OCI-LY1 (cell line): Measurements from ENCODE around the gene MPV17L.
"Not testable (repeated sequence)": the region's sequence is repeated elsewhere in the genome, so short reads cannot be mapped to it uniquely, and the experiment has no call there.

ENCODE experiments used
- H2AFZ ChIP-seq: fragments of 200-600 bp; sonication (generic), shearing (Covaris generic); 2 replicates; pipeline ENCODE4 v1.6.0; 2014; ENCODE audit warnings: antibody characterized with exemption, mild to moderate bottlenecking, low read length
- H3F3A ChIP-seq: fragments of 200-600 bp; sonication (generic), shearing (Covaris generic); 2 replicates; pipeline ENCODE4 v1.6.0; 2014; ENCODE audit warnings: mild to moderate bottlenecking, antibody characterized with exemption, low read length, moderate library complexity; ENCODE audit not compliant: insufficient read depth
- H3K27ac ChIP-seq: fragments of 200-600 bp; sonication (generic); 2 replicates; pipeline ENCODE4 v1.5.1; 2014; ENCODE audit warnings: low read length, mixed run types, mild to moderate bottlenecking, low read depth; ENCODE audit not compliant: poor library complexity, severe bottlenecking
- H3K27me3 ChIP-seq: fragments of 200-600 bp; sonication (generic); 2 replicates; pipeline ENCODE4 v1.6.0; 2014; ENCODE audit warnings: antibody characterized with exemption, mild to moderate bottlenecking, low read length, moderate library complexity; ENCODE audit not compliant: insufficient read depth
- H3K36me3 ChIP-seq: fragments of 200-600 bp; sonication (generic); 2 replicates; pipeline ENCODE4 v1.6.1; 2014; ENCODE audit warnings: mild to moderate bottlenecking, antibody characterized with exemption, low read length, moderate library complexity, mixed read lengths; ENCODE audit not compliant: insufficient read depth
- H3K4me1 ChIP-seq: fragments of 200-600 bp; sonication (generic); 2 replicates; pipeline ENCODE4 v1.5.1; 2014; ENCODE audit warnings: mild to moderate bottlenecking, low read length, moderate library complexity; ENCODE audit not compliant: insufficient read depth, severe bottlenecking
- H3K4me2 ChIP-seq: fragments of 200-600 bp; sonication (generic), shearing (Covaris generic); 2 replicates; pipeline ENCODE4 v1.6.1; 2014; ENCODE audit warnings: low read length
- H3K4me3 ChIP-seq: fragments of 200-600 bp; sonication (generic); 2 replicates; pipeline ENCODE4 v1.5.1; 2014; ENCODE audit warnings: low read length, low read depth, mild to moderate bottlenecking, mixed read lengths; ENCODE audit not compliant: poor library complexity, severe bottlenecking
- H3K79me2 ChIP-seq: fragments of 200-600 bp; shearing (Covaris generic); 2 replicates; pipeline ENCODE4 v1.6.1; 2016; ENCODE audit warnings: mixed run types, low read length, mixed read lengths; ENCODE audit not compliant: insufficient read depth
- H3K9ac ChIP-seq: fragments of 200-600 bp; sonication (generic), shearing (Covaris generic); 2 replicates; pipeline ENCODE4 v1.6.1; 2014; ENCODE audit warnings: mild to moderate bottlenecking, low read length, mixed read lengths
- H3K9me2 ChIP-seq: fragments of 200-600 bp; sonication (generic), shearing (Covaris generic); 2 replicates; pipeline ENCODE4 v1.6.1; 2014; ENCODE audit warnings: low read depth, mild to moderate bottlenecking, low read length, mixed read lengths
- H3K9me3 ChIP-seq: fragments of 200-600 bp; shearing (Covaris generic); 2 replicates; pipeline ENCODE4 v1.6.1; 2014; ENCODE audit warnings: low read length, mixed read lengths
- H4K20me1 ChIP-seq: fragments of 200-600 bp; sonication (generic), shearing (Covaris generic); 2 replicates; pipeline ENCODE4 v1.6.0; 2016; ENCODE audit warnings: mild to moderate bottlenecking, low read length; ENCODE audit not compliant: insufficient read depth
- EZH2 ChIP-seq: fragments of 200-600 bp; sonication (generic), shearing (Covaris generic); IDR thresholded peaks from 2 replicates; pipeline ENCODE4 v1.8.0; 2017; ENCODE audit warnings: borderline replicate concordance, mixed run types, mild to moderate bottlenecking, antibody characterized with exemption, low read length, moderate library complexity, mixed read lengths
- TF ChIP-seq, protein P1 (sequence below): fragments of 200-600 bp; sonication (generic), shearing (Covaris generic); IDR thresholded peaks from 2 replicates; pipeline ENCODE4 v1.5.1; 2017; ENCODE audit warnings: mild to moderate bottlenecking, antibody characterized with exemption, low read length, moderate library complexity, mixed read lengths

The MPV17L gene

DNA sequence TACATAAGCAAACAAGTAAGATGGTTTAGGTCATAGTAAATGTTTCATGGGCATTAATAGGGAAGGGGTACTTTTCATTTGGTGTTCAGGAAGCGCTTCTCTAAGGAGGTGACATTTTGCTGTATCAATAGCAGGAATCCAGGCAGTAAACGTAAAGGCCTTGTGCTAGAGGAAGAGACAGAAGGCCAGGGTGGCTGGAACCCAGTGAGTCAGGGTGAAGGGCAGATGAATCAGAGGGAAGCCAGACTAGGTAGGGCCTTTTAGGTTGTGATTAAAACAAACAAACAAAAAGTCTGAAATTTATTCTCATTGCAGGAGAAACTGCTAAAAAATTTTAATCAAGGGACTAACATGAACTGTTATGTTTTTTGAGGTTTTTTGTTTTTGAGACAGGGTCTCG is 45.3 kb downstream of the MPV17L start:
- H3K4me2 ChIP-seq: no peak overlapping the region
- no peaks in the 10 kb centered on the region; the same call in 1 of the 2 replicates for H3K27me3 ChIP-seq
- no peaks in the 10 kb centered on the region for H3K79me2 ChIP-seq
- H3K9ac ChIP-seq: no peak overlapping the region
- H3K36me3 ChIP-seq: no peaks in the 10 kb centered on the region; the same call in 1 of the 2 replicates
- H3K9me3 ChIP-seq: peaks cover 3% of the 10 kb centered on the region; the same call in 1 of the 2 replicates
- H3K4me3 ChIP-seq: no peak overlapping the region
- H3K4me1 ChIP-seq: no peaks in the 10 kb centered on the region
- no peaks in the 10 kb centered on the region for H3K9me2 ChIP-seq
- TF ChIP-seq, protein P1, sequence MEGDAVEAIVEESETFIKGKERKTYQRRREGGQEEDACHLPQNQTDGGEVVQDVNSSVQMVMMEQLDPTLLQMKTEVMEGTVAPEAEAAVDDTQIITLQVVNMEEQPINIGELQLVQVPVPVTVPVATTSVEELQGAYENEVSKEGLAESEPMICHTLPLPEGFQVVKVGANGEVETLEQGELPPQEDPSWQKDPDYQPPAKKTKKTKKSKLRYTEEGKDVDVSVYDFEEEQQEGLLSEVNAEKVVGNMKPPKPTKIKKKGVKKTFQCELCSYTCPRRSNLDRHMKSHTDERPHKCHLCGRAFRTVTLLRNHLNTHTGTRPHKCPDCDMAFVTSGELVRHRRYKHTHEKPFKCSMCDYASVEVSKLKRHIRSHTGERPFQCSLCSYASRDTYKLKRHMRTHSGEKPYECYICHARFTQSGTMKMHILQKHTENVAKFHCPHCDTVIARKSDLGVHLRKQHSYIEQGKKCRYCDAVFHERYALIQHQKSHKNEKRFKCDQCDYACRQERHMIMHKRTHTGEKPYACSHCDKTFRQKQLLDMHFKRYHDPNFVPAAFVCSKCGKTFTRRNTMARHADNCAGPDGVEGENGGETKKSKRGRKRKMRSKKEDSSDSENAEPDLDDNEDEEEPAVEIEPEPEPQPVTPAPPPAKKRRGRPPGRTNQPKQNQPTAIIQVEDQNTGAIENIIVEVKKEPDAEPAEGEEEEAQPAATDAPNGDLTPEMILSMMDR: no peak
- no peak for TF ChIP-seq EZH2
- H2AFZ ChIP-seq: no peak overlapping the region
- no peaks in the 10 kb centered on the region for H3F3A ChIP-seq
- H3K27ac ChIP-seq: no peak overlapping the region
- H4K20me1 ChIP-seq: no peaks in the 10 kb centered on the region

DNA sequence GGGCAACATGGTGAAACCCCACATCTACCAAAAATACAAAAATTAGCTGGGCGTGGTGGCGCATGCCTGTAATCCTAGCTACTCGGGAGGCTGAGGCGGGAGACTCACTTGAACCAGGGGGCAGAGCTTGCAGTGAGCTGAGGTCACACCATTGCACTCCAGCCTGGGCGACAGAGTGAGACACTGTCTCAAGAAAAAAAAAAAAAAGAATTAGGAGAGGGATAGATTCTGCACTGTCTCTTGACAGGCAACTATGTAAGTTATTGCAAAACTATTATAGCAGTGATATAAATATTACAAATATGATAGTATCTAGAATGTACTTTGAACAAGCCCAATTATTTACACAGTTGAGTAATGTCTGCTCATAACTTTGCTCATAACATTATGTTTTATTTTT is 46.6 kb downstream of the MPV17L start:
- not testable (repeated sequence) for H3K4me3 ChIP-seq, H3K9me3 ChIP-seq, H3K9me2 ChIP-seq, H3K36me3 ChIP-seq, H3K27ac ChIP-seq, H3K9ac ChIP-seq, H3K79me2 ChIP-seq, H2AFZ ChIP-seq, H4K20me1 ChIP-seq, H3K4me1 ChIP-seq, H3K27me3 ChIP-seq, H3F3A ChIP-seq, H3K4me2 ChIP-seq

DNA sequence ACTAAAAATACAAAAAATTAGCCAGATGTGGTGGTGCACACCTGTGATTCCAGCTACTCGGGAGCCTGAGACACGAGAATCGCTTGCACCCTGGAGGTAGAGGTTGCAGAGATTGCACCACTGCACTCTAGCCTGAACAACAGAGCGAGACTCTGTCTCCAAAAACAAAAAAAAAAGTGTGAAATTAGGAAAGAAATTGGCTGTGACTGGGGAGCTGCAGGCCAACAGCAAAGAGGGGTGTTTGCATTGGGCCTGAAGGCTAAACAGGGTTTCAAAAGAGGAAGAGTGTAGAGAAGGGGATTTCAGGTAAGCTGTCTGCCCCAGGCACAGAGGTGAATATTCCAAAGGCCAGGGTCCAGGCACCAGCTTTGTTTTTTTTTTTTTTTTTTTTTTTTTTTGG is 48.2 kb downstream of the MPV17L start:
- Histone ChIP-seq H3K4me1 (no peaks in the 10 kb centered on the region), H3K27me3 (no peaks in the 10 kb centered on the region; the same call in 1 of the 2 replicates), H3K27ac (no peak overlapping the region), H3K4me3 (no peak overlapping the region), H2AFZ (no peak overlapping the region), H3K9me3 (peaks cover 3% of the 10 kb centered on the region; the same call in 1 of the 2 replicates), H3K79me2 (no peaks in the 10 kb centered on the region), H3K36me3 (no peaks in the 10 kb centered on the region; the same call in 1 of the 2 replicates), H3K4me2 (no peak overlapping the region), H3K9ac (no peak overlapping the region), H4K20me1 (no peaks in the 10 kb centered on the region), H3F3A (no peaks in the 10 kb centered on the region), H3K9me2 (no peaks in the 10 kb centered on the region)
- TF ChIP-seq, protein P1: no peak
- no peak for TF ChIP-seq EZH2

- TF ChIP-seq, protein P1: no peak
- TF ChIP-seq EZH2: no peak
- no peak overlapping the region for H3K4me2 ChIP-seq
- no peaks in the 10 kb centered on the region; the same call in 1 of the 2 replicates for H3K36me3 ChIP-seq
- H3K79me2 ChIP-seq: no peaks in the 10 kb centered on the region
- no peaks in the 10 kb centered on the region for H3K9me2 ChIP-seq
- no peaks in the 10 kb centered on the region for H3K4me1 ChIP-seq
- H3K9me3 ChIP-seq: peaks cover 3% of the 10 kb centered on the region; the same call in 1 of the 2 replicates
- H3K4me3 ChIP-seq: no peak overlapping the region
- H3K9ac ChIP-seq: no peak overlapping the region
- H3K27me3 ChIP-seq: no peaks in the 10 kb centered on the region; the same call in 1 of the 2 replicates
- H3K27ac ChIP-seq: no peak overlapping the region
- H4K20me1 ChIP-seq: no peaks in the 10 kb centered on the region
- no peak overlapping the region for H2AFZ ChIP-seq
- no peaks in the 10 kb centered on the region for H3F3A ChIP-seq
Observed at GRCh38 chr16:15444264-15444663, 48.7 kb downstream of the MPV17L start.
